ENCODE measurements around the gene PCDHGC5.

Gene PCDHGC5

GRCh38 chr5:141527426-141527825, 38.5 kb downstream of the PCDHGC5 start:
- no peak for DNase-seq

- DNase-seq, result peak in 1 of 56 donors; percentile 22
These were observed 39.6 kb downstream of the PCDHGC5 start for GRCh38 chr5:141528291-141528984.

- no peak for DNase-seq
These were observed 40.1 kb downstream of the PCDHGC5 start for GRCh38 chr5:141529002-141529401.

GRCh38 chr5:141529873-141530272, 41.0 kb downstream of the PCDHGC5 start:
- no peak for DNase-seq

- no peak for DNase-seq
These were observed 43.8 kb downstream of the PCDHGC5 start for GRCh38 chr5:141532726-141533125.

- DNase-seq, result no peak
These were observed 45.0 kb downstream of the PCDHGC5 start for GRCh38 chr5:141533897-141534296.

GRCh38 chr5:141534492-141535213, 45.8 kb downstream of the PCDHGC5 start:
- no peak for DNase-seq

Measured in nucleus accumbens (tissue), 56 donors.